GM18519 (cell line): ENCODE measurements around the gene GEMIN7.

Experiments
- ATAC-seq: cut with Tn5 transposase; IDR thresholded peaks from one replicate; pipeline ENCODE4 v1.9.1; 2021; ENCODE audit warnings: mild to moderate bottlenecking, moderate library complexity; ENCODE audit not compliant: unreplicated experiment, low FRiP score

The GEMIN7 gene

GRCh38 chr19:45082170-45082569, 3.1 kb downstream of the GEMIN7 start:
- ATAC-seq: no peak

- ATAC-seq: no peak
These were observed 7.4 kb downstream of the GEMIN7 start for GRCh38 chr19:45086480-45086879.

GRCh38 chr19:45087531-45087930, 8.5 kb downstream of the GEMIN7 start:
- no peak for ATAC-seq

- no peak for ATAC-seq
These were observed 11.0 kb downstream of the GEMIN7 start for GRCh38 chr19:45090034-45090433.

- no peak for ATAC-seq
These were observed 11.5 kb downstream of the GEMIN7 start for GRCh38 chr19:45090606-45091005.

GRCh38 chr19:45091031-45091923, 12.2 kb downstream of the GEMIN7 start:
- peak; percentile 41 for ATAC-seq

- no peak for ATAC-seq
These were observed 14.0 kb downstream of the GEMIN7 start, which contains the start of gene PPP1R37 for GRCh38 chr19:45092747-45093678. PPP1R37 (plus strand) TSS chr19:45093179; CDS start chr19:45093326, 147 bp downstream.

- ATAC-seq: no peak
These were observed 15.1 kb downstream of the GEMIN7 start for GRCh38 chr19:45094137-45094536.

GRCh38 chr19:45094707-45095106, 15.6 kb downstream of the GEMIN7 start:
- ATAC-seq: no peak

- ATAC-seq: no peak
These were observed 16.7 kb downstream of the GEMIN7 start for GRCh38 chr19:45095496-45096413.

GRCh38 chr19:45096700-45097099, 17.6 kb downstream of the GEMIN7 start:
- ATAC-seq: no peak

- ATAC-seq: no peak
These were observed 18.4 kb downstream of the GEMIN7 start for GRCh38 chr19:45097450-45097775.

- no peak for ATAC-seq
These were observed 18.9 kb downstream of the GEMIN7 start for GRCh38 chr19:45097776-45098520.

GRCh38 chr19:45098521-45099466, 19.7 kb downstream of the GEMIN7 start:
- ATAC-seq: no peak

- ATAC-seq: no peak
These were observed 20.6 kb downstream of the GEMIN7 start for GRCh38 chr19:45099467-45100191.

- ATAC-seq: no peak
These were observed 21.1 kb downstream of the GEMIN7 start for GRCh38 chr19:45100201-45100600.

- ATAC-seq: no peak
These were observed 21.8 kb downstream of the GEMIN7 start for GRCh38 chr19:45100846-45101252.

GRCh38 chr19:45101806-45102205, 22.7 kb downstream of the GEMIN7 start:
- no peak for ATAC-seq
